Neural cell (in vitro differentiated cells): ENCODE measurements around the gene SIGLEC5. TPM values are rescaled to one million over a fixed set of nuclear protein-coding genes. Genes with fewer than 3 reads are reported as not detected.
"Not testable (repeated sequence)": the region's sequence is repeated elsewhere in the genome, so short reads cannot be mapped to it uniquely, and the experiment has no call there.

Experiments
- H2AFZ ChIP-seq: fragments of 200-600, 300-800 bp; sonication (generic), shearing (Covaris generic); 2 replicates; pipeline ENCODE4 v1.6.0; 2014; ENCODE audit warnings: low read depth, mild to moderate bottlenecking, antibody characterized with exemption, low read length, moderate library complexity
- H3F3A ChIP-seq: fragments of 200-600 bp; shearing (Covaris generic); 2 replicates; pipeline ENCODE4 v1.6.1; 2016; ENCODE audit warnings: mild to moderate bottlenecking, moderate library complexity, mixed read lengths, antibody characterized with exemption, low read length; ENCODE audit not compliant: insufficient read depth, poor library complexity, severe bottlenecking
- H3K27ac ChIP-seq: fragments of 200-600, 300-800 bp; sonication (generic), shearing (Covaris generic); 2 replicates; pipeline ENCODE4 v1.5.1; 2014; ENCODE audit warnings: mild to moderate bottlenecking, low read length, moderate library complexity
- H3K27me3 ChIP-seq: fragments of 300-800, 200-600 bp; sonication (generic), shearing (Covaris generic); 2 replicates; pipeline ENCODE4 v1.6.0; 2014; ENCODE audit warnings: mild to moderate bottlenecking, low read depth, low read length, moderate library complexity; ENCODE audit not compliant: insufficient read depth
- H3K36me3 ChIP-seq: fragments of 300-800, 200-600 bp; sonication (generic), shearing (Covaris generic); 2 replicates; pipeline ENCODE4 v1.5.1; 2014; ENCODE audit warnings: mild to moderate bottlenecking, antibody characterized with exemption, low read length, moderate library complexity; ENCODE audit not compliant: insufficient read depth
- H3K4me2 ChIP-seq: fragments of 300-800, 200-600 bp; sonication (generic), shearing (Covaris generic); 2 replicates; pipeline ENCODE4 v1.6.0; 2014; ENCODE audit warnings: mild to moderate bottlenecking, low read length
- H3K4me3 ChIP-seq: fragments of 300-800, 200-600 bp; sonication (generic), shearing (Covaris generic); 2 replicates; pipeline ENCODE4 v1.5.1; 2014; ENCODE audit warnings: mild to moderate bottlenecking, low read length, moderate library complexity
- H3K79me2 ChIP-seq: fragments of 200-600 bp; shearing (Covaris generic); replicated peaks from 2 replicates; pipeline ENCODE4 v1.6.0; 2014; ENCODE audit warnings: mild to moderate bottlenecking, low read length, moderate library complexity; ENCODE audit not compliant: insufficient read depth
- H3K9ac ChIP-seq: fragments of 300-800, 200-600 bp; sonication (generic), shearing (Covaris generic); 2 replicates; pipeline ENCODE4 v1.6.1; 2016; ENCODE audit warnings: mild to moderate bottlenecking, low read length, mixed read lengths
- H3K9me2 ChIP-seq: fragments of 200-600 bp; shearing (Covaris generic); 2 replicates; pipeline ENCODE4 v1.6.1; 2016; ENCODE audit warnings: mild to moderate bottlenecking, low read length, mixed read lengths; ENCODE audit not compliant: insufficient read depth
- H3K9me3 ChIP-seq: fragments of 200-600, 300-800 bp; sonication (generic), shearing (Covaris generic); 2 replicates; pipeline ENCODE4 v1.6.1; 2016; ENCODE audit warnings: mild to moderate bottlenecking, mixed run types, low read length, moderate library complexity, mixed read lengths
- H4K20me1 ChIP-seq: fragments of 200-600 bp; shearing (Covaris generic); 2 replicates; pipeline ENCODE4 v1.6.1; 2016; ENCODE audit warnings: mild to moderate bottlenecking, mixed run types; ENCODE audit not compliant: insufficient read depth
- EP300 ChIP-seq: fragments of 450-650 bp; conservative IDR thresholded peaks from 2 replicates; pipeline ENCODE4 v1.6.1; 2014; ENCODE audit warnings: antibody characterized with exemption, mild to moderate bottlenecking, moderate library complexity; ENCODE audit not compliant: poor library complexity, severe bottlenecking
- EZH2 ChIP-seq: fragments of 200-600, 300-800 bp; shearing (Covaris generic), sonication (generic); IDR thresholded peaks from 2 replicates; pipeline ENCODE4 v1.6.1; 2014; ENCODE audit warnings: antibody characterized with exemption, low read length, borderline replicate concordance, mild to moderate bottlenecking; ENCODE audit not compliant: insufficient read depth, poor library complexity, severe bottlenecking
- MXI1 ChIP-seq: fragments of 450-650 bp; conservative IDR thresholded peaks from 2 replicates; pipeline ENCODE4 v1.6.1; 2014; ENCODE audit warnings: antibody characterized with exemption, mild to moderate bottlenecking; ENCODE audit not compliant: poor library complexity, severe bottlenecking
- POLR2AphosphoS5 ChIP-seq: IDR thresholded peaks from 2 replicates; pipeline ENCODE4 v1.6.1; 2012
- RAD21 ChIP-seq: fragments of 450-650 bp; conservative IDR thresholded peaks from 2 replicates; pipeline ENCODE4 v1.6.1; 2014; ENCODE audit warnings: antibody characterized with exemption, mild to moderate bottlenecking, moderate library complexity
- SMC3 ChIP-seq: fragments of 450-650 bp; conservative IDR thresholded peaks from 2 replicates; pipeline ENCODE4 v1.6.1; 2014; ENCODE audit warnings: antibody characterized with exemption, mild to moderate bottlenecking, moderate library complexity; ENCODE audit not compliant: poor library complexity
- TAF1 ChIP-seq: IDR thresholded peaks from 2 replicates; pipeline ENCODE4 v1.6.1; 2012; ENCODE audit warnings: low read depth
- polyA minus RNA-seq: library from RNA; depleted of rRNA, polyadenylated mRNA; stranded (reverse); fragments of >200 nt; gene quantifications from 2 replicates; pipeline ENCODE4 v1.2.3, GENCODE V29; 2014
- polyA plus RNA-seq: library from polyadenylated mRNA; depleted of rRNA; stranded (reverse); fragments of >200 nt; gene quantifications from 2 replicates; pipeline ENCODE4 v1.2.3, GENCODE V29; 2014
- TF ChIP-seq, protein P1 (sequence below): IDR thresholded peaks from 2 replicates; pipeline ENCODE4 v1.6.1; 2012; ENCODE audit warnings: borderline replicate concordance
- TF ChIP-seq, protein P2 (sequence below): fragments of 450-650 bp; IDR thresholded peaks from 2 replicates; pipeline ENCODE4 v1.5.1; 2014; ENCODE audit warnings: antibody characterized with exemption, mild to moderate bottlenecking, moderate library complexity; ENCODE audit not compliant: poor library complexity, severe bottlenecking

Gene SIGLEC5, protein sequence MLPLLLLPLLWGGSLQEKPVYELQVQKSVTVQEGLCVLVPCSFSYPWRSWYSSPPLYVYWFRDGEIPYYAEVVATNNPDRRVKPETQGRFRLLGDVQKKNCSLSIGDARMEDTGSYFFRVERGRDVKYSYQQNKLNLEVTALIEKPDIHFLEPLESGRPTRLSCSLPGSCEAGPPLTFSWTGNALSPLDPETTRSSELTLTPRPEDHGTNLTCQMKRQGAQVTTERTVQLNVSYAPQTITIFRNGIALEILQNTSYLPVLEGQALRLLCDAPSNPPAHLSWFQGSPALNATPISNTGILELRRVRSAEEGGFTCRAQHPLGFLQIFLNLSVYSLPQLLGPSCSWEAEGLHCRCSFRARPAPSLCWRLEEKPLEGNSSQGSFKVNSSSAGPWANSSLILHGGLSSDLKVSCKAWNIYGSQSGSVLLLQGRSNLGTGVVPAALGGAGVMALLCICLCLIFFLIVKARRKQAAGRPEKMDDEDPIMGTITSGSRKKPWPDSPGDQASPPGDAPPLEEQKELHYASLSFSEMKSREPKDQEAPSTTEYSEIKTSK
- polyA plus RNA-seq (not detected in 2 replicates), polyA minus RNA-seq (not detected in 2 replicates)

DNA sequence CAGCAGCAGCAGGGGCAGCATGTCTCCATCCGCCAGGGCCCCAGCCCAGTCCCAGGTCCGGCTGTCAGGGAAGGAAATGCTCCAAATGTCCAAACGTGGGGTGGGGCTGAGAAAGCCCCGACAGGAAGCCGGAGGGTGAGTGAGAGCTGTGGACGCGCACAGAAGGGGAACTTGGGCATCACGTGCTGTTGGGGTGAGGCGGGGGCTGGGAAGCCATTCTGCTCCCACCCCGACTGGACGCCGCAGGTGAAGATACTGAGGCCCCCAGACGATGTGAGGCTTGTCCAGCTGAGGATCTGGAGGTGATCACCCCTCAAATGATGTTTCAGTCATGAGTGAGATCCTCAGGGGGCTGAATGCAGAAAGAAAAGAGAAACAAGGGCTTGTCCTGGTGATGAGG is at the start of gene SIGLEC5:
Gene SIGLEC5 (minus strand): TSS at position 87 of the 400 bp plus-strand sequence. CDS start 66 bp downstream, at position 21.
- not testable (repeated sequence) for H3K9ac ChIP-seq, H3K36me3 ChIP-seq, H4K20me1 ChIP-seq, H3K79me2 ChIP-seq, H3K4me3 ChIP-seq, H3K4me2 ChIP-seq, H3K27ac ChIP-seq, H3K27me3 ChIP-seq, H3K9me2 ChIP-seq, H3K9me3 ChIP-seq, H3F3A ChIP-seq, H2AFZ ChIP-seq

DNA sequence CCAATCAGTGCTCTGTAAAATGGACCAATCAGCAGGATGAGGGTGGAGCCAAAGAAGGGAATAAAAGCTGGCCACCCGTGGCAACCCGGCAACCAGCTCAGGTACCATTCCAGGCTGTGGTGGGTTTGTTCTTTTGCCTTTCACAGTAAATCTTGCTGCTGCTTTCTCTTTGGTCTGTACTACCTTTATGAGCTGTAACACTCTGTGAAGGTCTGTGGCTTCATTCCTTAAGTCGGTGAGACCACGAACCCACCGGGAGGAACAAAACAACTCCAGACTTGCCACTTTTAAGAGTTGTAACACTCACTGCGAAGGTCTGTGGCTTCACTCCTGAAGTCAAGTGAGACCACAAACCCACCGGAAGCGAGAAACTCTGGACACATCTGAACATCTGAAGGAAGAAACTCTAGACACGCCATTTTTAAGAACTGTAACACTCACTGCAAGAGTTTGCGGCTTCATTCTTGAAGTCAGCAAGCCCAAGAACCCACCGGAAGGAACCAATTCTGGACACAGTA is 46.4 kb upstream of the SIGLEC5 start:
- no peaks in the 10 kb centered on the region for H3K36me3 ChIP-seq
- no peaks in the 10 kb centered on the region for H3K9me2 ChIP-seq
- no peak overlapping the region for H3K4me3 ChIP-seq
- no peak for TF ChIP-seq TAF1
- no peak for TF ChIP-seq SMC3
- TF ChIP-seq MXI1, result no peak
- TF ChIP-seq, protein P1, sequence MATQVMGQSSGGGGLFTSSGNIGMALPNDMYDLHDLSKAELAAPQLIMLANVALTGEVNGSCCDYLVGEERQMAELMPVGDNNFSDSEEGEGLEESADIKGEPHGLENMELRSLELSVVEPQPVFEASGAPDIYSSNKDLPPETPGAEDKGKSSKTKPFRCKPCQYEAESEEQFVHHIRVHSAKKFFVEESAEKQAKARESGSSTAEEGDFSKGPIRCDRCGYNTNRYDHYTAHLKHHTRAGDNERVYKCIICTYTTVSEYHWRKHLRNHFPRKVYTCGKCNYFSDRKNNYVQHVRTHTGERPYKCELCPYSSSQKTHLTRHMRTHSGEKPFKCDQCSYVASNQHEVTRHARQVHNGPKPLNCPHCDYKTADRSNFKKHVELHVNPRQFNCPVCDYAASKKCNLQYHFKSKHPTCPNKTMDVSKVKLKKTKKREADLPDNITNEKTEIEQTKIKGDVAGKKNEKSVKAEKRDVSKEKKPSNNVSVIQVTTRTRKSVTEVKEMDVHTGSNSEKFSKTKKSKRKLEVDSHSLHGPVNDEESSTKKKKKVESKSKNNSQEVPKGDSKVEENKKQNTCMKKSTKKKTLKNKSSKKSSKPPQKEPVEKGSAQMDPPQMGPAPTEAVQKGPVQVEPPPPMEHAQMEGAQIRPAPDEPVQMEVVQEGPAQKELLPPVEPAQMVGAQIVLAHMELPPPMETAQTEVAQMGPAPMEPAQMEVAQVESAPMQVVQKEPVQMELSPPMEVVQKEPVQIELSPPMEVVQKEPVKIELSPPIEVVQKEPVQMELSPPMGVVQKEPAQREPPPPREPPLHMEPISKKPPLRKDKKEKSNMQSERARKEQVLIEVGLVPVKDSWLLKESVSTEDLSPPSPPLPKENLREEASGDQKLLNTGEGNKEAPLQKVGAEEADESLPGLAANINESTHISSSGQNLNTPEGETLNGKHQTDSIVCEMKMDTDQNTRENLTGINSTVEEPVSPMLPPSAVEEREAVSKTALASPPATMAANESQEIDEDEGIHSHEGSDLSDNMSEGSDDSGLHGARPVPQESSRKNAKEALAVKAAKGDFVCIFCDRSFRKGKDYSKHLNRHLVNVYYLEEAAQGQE, result no peak
- no peak for TF ChIP-seq EZH2
- no peak for TF ChIP-seq EP300
- no peak for TF ChIP-seq POLR2AphosphoS5
- TF ChIP-seq, protein P2, sequence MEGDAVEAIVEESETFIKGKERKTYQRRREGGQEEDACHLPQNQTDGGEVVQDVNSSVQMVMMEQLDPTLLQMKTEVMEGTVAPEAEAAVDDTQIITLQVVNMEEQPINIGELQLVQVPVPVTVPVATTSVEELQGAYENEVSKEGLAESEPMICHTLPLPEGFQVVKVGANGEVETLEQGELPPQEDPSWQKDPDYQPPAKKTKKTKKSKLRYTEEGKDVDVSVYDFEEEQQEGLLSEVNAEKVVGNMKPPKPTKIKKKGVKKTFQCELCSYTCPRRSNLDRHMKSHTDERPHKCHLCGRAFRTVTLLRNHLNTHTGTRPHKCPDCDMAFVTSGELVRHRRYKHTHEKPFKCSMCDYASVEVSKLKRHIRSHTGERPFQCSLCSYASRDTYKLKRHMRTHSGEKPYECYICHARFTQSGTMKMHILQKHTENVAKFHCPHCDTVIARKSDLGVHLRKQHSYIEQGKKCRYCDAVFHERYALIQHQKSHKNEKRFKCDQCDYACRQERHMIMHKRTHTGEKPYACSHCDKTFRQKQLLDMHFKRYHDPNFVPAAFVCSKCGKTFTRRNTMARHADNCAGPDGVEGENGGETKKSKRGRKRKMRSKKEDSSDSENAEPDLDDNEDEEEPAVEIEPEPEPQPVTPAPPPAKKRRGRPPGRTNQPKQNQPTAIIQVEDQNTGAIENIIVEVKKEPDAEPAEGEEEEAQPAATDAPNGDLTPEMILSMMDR, result no peak
- TF ChIP-seq RAD21, result no peak
- no peaks in the 10 kb centered on the region for H3K27me3 ChIP-seq
- no peaks in the 10 kb centered on the region for H3K9me3 ChIP-seq
- H2AFZ ChIP-seq, result no peak overlapping the region
- no peaks in the 10 kb centered on the region for H4K20me1 ChIP-seq
- H3K27ac ChIP-seq, result no peak overlapping the region
- H3F3A ChIP-seq, result no peaks in the 10 kb centered on the region
- H3K4me2 ChIP-seq, result no peak overlapping the region
- H3K79me2 ChIP-seq, result no peaks in the 10 kb centered on the region
- H3K9ac ChIP-seq, result no peak overlapping the region

DNA sequence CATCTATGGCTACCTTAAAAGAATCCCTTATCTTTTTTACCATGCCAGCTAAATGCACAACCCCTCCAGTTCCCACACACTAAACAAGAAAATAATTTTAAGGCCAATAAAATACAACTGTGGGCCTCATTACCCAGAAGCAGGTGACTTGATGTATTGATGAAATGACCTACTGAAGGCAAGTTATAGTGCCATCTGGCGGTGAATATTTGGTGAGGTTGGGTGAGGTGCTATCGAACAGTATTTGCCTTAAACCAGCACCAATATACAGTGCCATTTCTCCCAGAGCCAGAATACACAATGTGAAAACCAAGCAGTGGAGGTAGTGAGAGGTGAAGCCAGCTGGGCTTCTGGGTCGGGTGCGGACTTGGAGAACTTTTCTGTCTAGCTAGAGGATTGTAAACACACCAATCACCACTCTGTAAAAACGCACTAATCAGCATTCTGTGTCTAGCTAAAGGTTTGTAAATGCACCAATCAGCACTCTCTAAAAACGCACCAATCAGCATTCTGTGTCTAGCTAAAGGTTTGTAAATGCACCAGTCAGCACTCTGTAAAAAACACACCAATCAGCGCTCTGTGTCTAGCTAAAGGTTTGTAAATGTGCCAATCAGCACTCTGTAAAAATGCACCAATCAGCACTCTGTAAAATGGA is 45.8 kb upstream of the SIGLEC5 start:
- H3K79me2 ChIP-seq, H3F3A ChIP-seq, H3K9me3 ChIP-seq, H3K27ac ChIP-seq, H3K4me2 ChIP-seq, H3K9ac ChIP-seq, H2AFZ ChIP-seq, H4K20me1 ChIP-seq, H3K36me3 ChIP-seq, H3K27me3 ChIP-seq, H3K9me2 ChIP-seq, H3K4me3 ChIP-seq: not testable (repeated sequence)
